H9 (cell line): ENCODE data around the gene ARF1. TPM values are rescaled to one million over a fixed set of nuclear protein-coding genes. Genes with fewer than 3 reads are reported as not detected.

Source experiments
- DNase-seq: peaks from one replicate; pipeline ENCODE4 v3.0.0-alpha.2; 2017
- H2AFZ ChIP-seq: one replicate; pipeline ENCODE4 v1.6.1; 2013; ENCODE audit warnings: mild to moderate bottlenecking, low read length, control low read depth, moderate library complexity
- H2AK5ac ChIP-seq: 2 replicates; pipeline ENCODE4 v1.6.1; 2013; ENCODE audit warnings: low read length, control low read depth, mixed read lengths; ENCODE audit not compliant: insufficient read length
- H2BK120ac ChIP-seq: one replicate; pipeline ENCODE4 v1.6.1; 2013; ENCODE audit warnings: low read depth, mild to moderate bottlenecking, low read length, control low read depth, inconsistent platforms; ENCODE audit not compliant: poor library complexity, severe bottlenecking
- H2BK12ac ChIP-seq: 2 replicates; pipeline ENCODE4 v1.6.1; 2013; ENCODE audit warnings: low read length, control low read depth, mixed read lengths, low read depth; ENCODE audit not compliant: insufficient read length
- H2BK15ac ChIP-seq: 2 replicates; pipeline ENCODE4 v1.6.1; 2013; ENCODE audit warnings: low read depth, low read length, control low read depth
- H2BK20ac ChIP-seq: one replicate; pipeline ENCODE4 v1.6.1; 2013; ENCODE audit warnings: low read depth, mild to moderate bottlenecking, low read length, control low read depth, inconsistent platforms; ENCODE audit not compliant: poor library complexity, severe bottlenecking
- H2BK5ac ChIP-seq: 2 replicates; pipeline ENCODE4 v1.6.1; 2013; ENCODE audit warnings: low read length, control low read depth, mixed read lengths; ENCODE audit not compliant: insufficient read length
- H3K14ac ChIP-seq: 2 replicates; pipeline ENCODE4 v1.6.1; 2013; ENCODE audit warnings: low read length, control low read depth; ENCODE audit not compliant: insufficient read depth
- H3K18ac ChIP-seq: 2 replicates; pipeline ENCODE4 v1.6.1; 2013; ENCODE audit warnings: low read depth, mild to moderate bottlenecking, mixed read lengths, low read length, control low read depth; ENCODE audit not compliant: insufficient read length
- H3K23ac ChIP-seq: 2 replicates; pipeline ENCODE4 v1.6.1; 2013; ENCODE audit warnings: low read length, control low read depth, mixed read lengths, low read depth; ENCODE audit not compliant: insufficient read length
- H3K23me2 ChIP-seq: 2 replicates; pipeline ENCODE4 v1.6.1; 2013; ENCODE audit warnings: low read depth, mild to moderate bottlenecking, mixed read lengths, low read length, control low read depth; ENCODE audit not compliant: insufficient read length, poor library complexity, severe bottlenecking
- H3K27ac ChIP-seq: 2 replicates; pipeline ENCODE4 v1.5.1; 2013; ENCODE audit warnings: low read length, control low read depth, mixed read lengths, low read depth; ENCODE audit not compliant: insufficient read length
- H3K27me3 ChIP-seq: 2 replicates; pipeline ENCODE4 v1.6.1; 2013; ENCODE audit warnings: low read length, control low read depth, inconsistent platforms; ENCODE audit not compliant: insufficient read depth
- H3K4ac ChIP-seq: 2 replicates; pipeline ENCODE4 v1.6.1; 2013; ENCODE audit warnings: low read depth, mild to moderate bottlenecking, control low read depth, inconsistent platforms, low read length, moderate library complexity
- H3K4me1 ChIP-seq: 2 replicates; pipeline ENCODE4 v1.6.1; 2013; ENCODE audit warnings: low read length, control low read depth, inconsistent platforms; ENCODE audit not compliant: insufficient read depth
- H3K4me2 ChIP-seq: 2 replicates; pipeline ENCODE4 v1.6.1; 2013; ENCODE audit warnings: low read length, control low read depth, mixed read lengths; ENCODE audit not compliant: insufficient read length, insufficient read depth
- H3K56ac ChIP-seq: 2 replicates; pipeline ENCODE4 v1.6.1; 2013; ENCODE audit warnings: low read depth, mild to moderate bottlenecking, mixed read lengths, low read length, control low read depth; ENCODE audit not compliant: insufficient read length
- H3K79me1 ChIP-seq: 2 replicates; pipeline ENCODE4 v1.6.1; 2013; ENCODE audit warnings: low read depth, mild to moderate bottlenecking, moderate library complexity, low read length, control low read depth, inconsistent platforms; ENCODE audit not compliant: insufficient read depth, poor library complexity, severe bottlenecking
- H3K79me2 ChIP-seq: 2 replicates; pipeline ENCODE4 v1.6.1; 2013; ENCODE audit warnings: low read length, control low read depth, inconsistent platforms; ENCODE audit not compliant: insufficient read depth
- H3K9ac ChIP-seq: 2 replicates; pipeline ENCODE4 v1.6.1; 2013; ENCODE audit warnings: low read length, control low read depth, mixed read lengths; ENCODE audit not compliant: insufficient read length; ENCODE audit errors: extremely low read depth
- H3K9me3 ChIP-seq: one replicate; pipeline ENCODE4 v1.6.1; 2013; ENCODE audit warnings: low read depth, low read length, inconsistent platforms; ENCODE audit not compliant: control insufficient read depth
- H3T11ph ChIP-seq: one replicate; pipeline ENCODE4 v1.6.1; 2013; ENCODE audit warnings: mild to moderate bottlenecking, low read length, control low read depth, inconsistent platforms
- H4K20me1 ChIP-seq: one replicate; pipeline ENCODE4 v1.6.1; 2013; ENCODE audit not compliant: control insufficient read depth, insufficient read length, insufficient read depth
- H4K5ac ChIP-seq: 2 replicates; pipeline ENCODE4 v1.6.1; 2013; ENCODE audit warnings: low read depth, mild to moderate bottlenecking, mixed read lengths, low read length, control low read depth; ENCODE audit not compliant: insufficient read length
- H4K8ac ChIP-seq: replicated peaks from 2 replicates; pipeline ENCODE4 v1.6.1; 2013; ENCODE audit warnings: low read length, control low read depth, mixed read lengths, low read depth; ENCODE audit not compliant: insufficient read length
- H4K91ac ChIP-seq: 2 replicates; pipeline ENCODE4 v1.6.1; 2013; ENCODE audit warnings: low read depth, mild to moderate bottlenecking, moderate library complexity, mixed read lengths, low read length, control low read depth; ENCODE audit not compliant: insufficient read length
- H3K27ac Mint-ChIP-seq, 3 experiments: 2 replicates in 2 of 3; 3 replicates in 1 of 3; pipeline ENCODE4 v1.8.0; 2020 to 2021; ENCODE audit warnings: mixed read lengths in 3 of 3, mild to moderate bottlenecking in 1 of 3, moderate library complexity in 1 of 3
- H3K27me3 Mint-ChIP-seq: 2 replicates; pipeline ENCODE4 v1.8.0; 2021; ENCODE audit warnings: low read depth, mild to moderate bottlenecking, moderate library complexity, mixed read lengths
- H3K36me3 Mint-ChIP-seq, 3 experiments: 2 replicates in 2 of 3; 3 replicates in 1 of 3; pipeline ENCODE4 v1.8.0; 2020 to 2021; ENCODE audit warnings: low read depth in 3 of 3, mixed read lengths in 3 of 3; ENCODE audit not compliant: insufficient read depth in 1 of 3
- H3K4me1 Mint-ChIP-seq, 2 experiments: 2 replicates each; pipeline ENCODE4 v1.8.0; 2020; ENCODE audit warnings: mixed read lengths in 2 of 2
- H3K4me3 Mint-ChIP-seq, 2 experiments: 2 replicates in 1 of 2; 3 replicates in 1 of 2; pipeline ENCODE4 v1.8.0; 2020 to 2021; ENCODE audit warnings: mild to moderate bottlenecking in 2 of 2, mixed read lengths in 2 of 2, moderate library complexity in 1 of 2
- H3K9me3 Mint-ChIP-seq, 2 experiments: 2 replicates in 1 of 2; 3 replicates in 1 of 2; pipeline ENCODE4 v1.8.0; 2020; ENCODE audit warnings: mild to moderate bottlenecking in 2 of 2, mixed read lengths in 2 of 2, moderate library complexity in 1 of 2
- CTCF ChIP-seq: fragments of 200-600 bp; sonication (generic); conservative IDR thresholded peaks from 3 replicates; pipeline ENCODE4 v1.8.0; 2021; ENCODE audit warnings: antibody characterized with exemption, mild to moderate bottlenecking
- WGBS: extraction: QIAGEN DNeasy Blood & Tissue Kit; methylation state at CpG from one replicate; pipeline ENCODE4 v1.1.7; 2013; ENCODE audit warnings: missing lambda C conversion rate, low lambda C conversion rate, mixed read lengths; ENCODE audit not compliant: insufficient read length; ENCODE audit errors: extremely low coverage; 5-methylcytosine and 5-hydroxymethylcytosine counted together
- total RNA-seq: library from RNA; stranded (reverse); gene quantifications from 2 replicates; pipeline ENCODE4 v1.2.1, GENCODE V29; 2021

Gene ARF1
- total RNA-seq, 1 experiment from 2014 or later = 258 TPM

- Histone ChIP-seq H3T11ph (no peak overlapping the region), H3K4me2 (peak overlapping the region; percentile 88), H4K91ac (no peak overlapping the region), H3K14ac (peak overlapping the region; percentile 77), H2BK5ac (no peak overlapping the region), H3K79me2 (no peaks in the 10 kb centered on the region), H2AFZ (no peak overlapping the region), H3K9ac (no peak overlapping the region), H3K27me3 (peaks cover 42% of the 10 kb centered on the region), H3K23me2 (peaks cover 19% of the 10 kb centered on the region), H3K18ac (peak overlapping the region; percentile 73), H3K79me1 (no peaks in the 10 kb centered on the region), H3K27ac (no peak overlapping the region), H2BK15ac (no peak overlapping the region), H2AK5ac (no peak overlapping the region), H3K9me3 (no peaks in the 10 kb centered on the region), H3K4ac (no peak overlapping the region), H2BK120ac (no peak overlapping the region), H4K8ac (no peak overlapping the region), H3K4me1 (no peaks in the 10 kb centered on the region), H4K20me1 (no peaks in the 10 kb centered on the region), H2BK20ac (no peak overlapping the region), H3K23ac (no peak overlapping the region), H2BK12ac (no peak overlapping the region), H4K5ac (no peak overlapping the region), H3K56ac (no peak overlapping the region)
- peak; percentile 88 for DNase-seq
- no CpG with 5 or more reads among the region's 34 CpGs for WGBS
- H3K27ac Mint-ChIP-seq = no peak overlapping the region
- H3K4me1 Mint-ChIP-seq = peaks cover 5 to 7% of the 10 kb centered on the region in 2 experiments; a peak in 3 of 4 replicates
- peaks cover 96% of the 10 kb centered on the region for H3K27me3 Mint-ChIP-seq
- H3K9me3 Mint-ChIP-seq = peaks cover 2 to 6% of the 10 kb centered on the region in 2 experiments; a peak in 3 of 5 replicates
- no peaks in the 10 kb centered on the region; a peak in 1 of 7 replicates for H3K36me3 Mint-ChIP-seq
- H3K4me3 Mint-ChIP-seq = peak overlapping the region; percentile 71 to 85
- peak; percentile 40; the same call in 2 of the 3 replicates for TF ChIP-seq CTCF
Observed at GRCh38 chr1:228060458-228061190, 21.9 kb upstream of the ARF1 start.
